ENCODE measurements around the gene NAT9. TPM values are rescaled to one million over a fixed set of nuclear protein-coding genes. Genes with fewer than 3 reads are reported as not detected.

The NAT9 gene
- total RNA-seq, 4 donors from 2014 or later: 23.1 to 85.0 (median 37.4) TPM

DNA sequence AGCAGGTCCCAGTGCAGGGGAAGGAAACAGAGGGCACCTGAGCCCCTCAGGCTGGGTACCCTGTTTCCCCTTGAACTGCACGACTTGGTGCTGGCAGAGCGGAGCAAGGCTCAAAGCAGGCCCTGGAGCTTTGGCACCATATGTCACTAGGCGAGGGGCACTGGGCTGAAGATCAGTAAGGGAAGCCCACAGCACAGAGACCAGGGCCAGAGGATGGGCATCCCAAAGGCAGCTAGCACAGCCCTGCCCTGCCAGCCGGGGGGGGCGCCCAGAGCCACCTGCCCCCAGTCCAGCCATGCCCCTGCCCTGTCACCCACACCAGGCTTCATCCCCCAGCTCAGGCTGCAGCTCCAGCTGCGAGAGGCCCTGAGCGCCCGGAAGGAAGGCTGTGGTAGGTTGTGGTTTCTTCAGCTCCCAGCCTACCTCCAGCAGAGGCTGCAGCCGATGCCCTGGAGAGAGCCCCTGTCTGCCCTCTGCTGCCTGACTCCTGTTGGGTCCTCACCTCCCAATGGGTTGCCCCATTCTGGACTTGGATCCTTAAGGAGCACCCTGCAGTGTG lies 16.8 kb downstream of the NAT9 start:
- Histone ChIP-seq H3K36me3 (peaks cover 0 to 4% (median 0%) of the 10 kb centered on the region in 3 donors), H3K9me3 (no peaks in the 10 kb centered on the region), H3K27ac (peak overlapping the region; percentile 36 to 88 (median 68)), H3K4me3 (peak overlapping the region in 2 of 4 donors; percentile 26 to 32), H3K4me1 (peaks cover 36 to 85% (median 41%) of the 10 kb centered on the region in 4 donors), H3K27me3 (no peaks in the 10 kb centered on the region)
- TF ChIP-seq POLR2A (IDR thresholded peaks at IDR 0.05): no peak
- TF ChIP-seq, protein P1, sequence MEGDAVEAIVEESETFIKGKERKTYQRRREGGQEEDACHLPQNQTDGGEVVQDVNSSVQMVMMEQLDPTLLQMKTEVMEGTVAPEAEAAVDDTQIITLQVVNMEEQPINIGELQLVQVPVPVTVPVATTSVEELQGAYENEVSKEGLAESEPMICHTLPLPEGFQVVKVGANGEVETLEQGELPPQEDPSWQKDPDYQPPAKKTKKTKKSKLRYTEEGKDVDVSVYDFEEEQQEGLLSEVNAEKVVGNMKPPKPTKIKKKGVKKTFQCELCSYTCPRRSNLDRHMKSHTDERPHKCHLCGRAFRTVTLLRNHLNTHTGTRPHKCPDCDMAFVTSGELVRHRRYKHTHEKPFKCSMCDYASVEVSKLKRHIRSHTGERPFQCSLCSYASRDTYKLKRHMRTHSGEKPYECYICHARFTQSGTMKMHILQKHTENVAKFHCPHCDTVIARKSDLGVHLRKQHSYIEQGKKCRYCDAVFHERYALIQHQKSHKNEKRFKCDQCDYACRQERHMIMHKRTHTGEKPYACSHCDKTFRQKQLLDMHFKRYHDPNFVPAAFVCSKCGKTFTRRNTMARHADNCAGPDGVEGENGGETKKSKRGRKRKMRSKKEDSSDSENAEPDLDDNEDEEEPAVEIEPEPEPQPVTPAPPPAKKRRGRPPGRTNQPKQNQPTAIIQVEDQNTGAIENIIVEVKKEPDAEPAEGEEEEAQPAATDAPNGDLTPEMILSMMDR (IDR thresholded peaks at IDR 0.05): peak in 4 of 6 experiments; percentile 3 to 31 (median 18)
- peak; percentile 63 to 84 (median 76) for DNase-seq

GRCh38 chr17:74758848-74759168 lies 17.3 kb downstream of the NAT9 start:
- H3K4me1 ChIP-seq: peaks cover 36 to 86% (median 41%) of the 10 kb centered on the region in 4 donors
- peak in 2 of 3 donors; percentile 75 to 77 for DNase-seq

DNA sequence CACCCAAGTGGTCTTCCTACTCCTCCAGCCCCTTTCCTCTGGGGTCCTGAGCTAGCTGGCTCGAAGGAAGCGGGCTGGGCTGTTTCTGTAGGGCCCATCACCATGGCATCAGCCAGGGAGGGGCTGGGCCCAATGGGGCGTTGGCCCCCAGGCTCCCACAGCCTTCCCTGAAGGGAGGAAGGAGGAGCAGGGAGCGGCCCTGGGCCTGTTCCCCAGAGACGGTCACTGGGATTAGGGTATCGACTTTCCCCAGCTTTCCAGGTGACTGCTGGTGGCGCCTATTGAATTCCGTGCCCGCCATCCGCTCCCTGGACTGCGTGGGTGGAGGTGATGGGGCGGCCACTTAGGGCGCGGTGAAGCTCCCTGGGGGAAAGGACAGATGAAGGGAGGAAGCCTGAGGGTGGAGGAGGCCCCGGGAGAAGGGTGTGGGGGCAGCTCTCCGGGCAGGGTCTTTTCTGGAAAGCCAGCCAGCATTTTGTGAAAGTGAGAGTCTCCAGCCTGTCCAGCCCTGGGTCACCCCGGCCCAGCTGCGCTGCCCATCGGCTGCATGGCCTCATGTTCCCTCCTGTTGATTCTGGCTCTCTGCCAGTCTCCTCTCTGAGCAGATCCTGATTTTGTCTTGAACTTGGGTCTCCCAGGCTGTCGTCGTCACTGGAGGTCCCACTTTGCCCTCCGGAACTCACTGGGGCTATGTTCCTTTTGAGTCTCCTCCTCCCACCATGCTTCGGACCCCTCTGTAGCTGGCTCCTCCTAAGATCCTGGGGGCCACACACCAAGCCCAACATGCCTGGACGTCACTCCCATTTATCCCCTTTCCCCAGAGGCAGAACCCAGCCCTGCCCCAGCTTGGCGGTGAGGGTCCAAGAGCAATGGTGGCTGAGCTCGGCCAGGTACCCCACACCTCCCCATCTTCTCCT lies 18.0 kb downstream of the NAT9 start:
- peak overlapping the region; percentile 36 to 88 (median 68) for H3K27ac ChIP-seq
- no peaks in the 10 kb centered on the region for H3K27me3 ChIP-seq
- H3K4me1 ChIP-seq: peaks cover 36 to 87% (median 40%) of the 10 kb centered on the region in 4 donors
- H3K36me3 ChIP-seq: peaks cover 0 to 4% (median 0%) of the 10 kb centered on the region in 3 donors
- peak overlapping the region in 2 of 4 donors; percentile 26 to 32 for H3K4me3 ChIP-seq
- TF ChIP-seq POLR2A (IDR thresholded peaks at IDR 0.05): no peak
- TF ChIP-seq, protein P1 (IDR thresholded peaks at IDR 0.05): no peak
- DNase-seq: peak in 1 of 3 donors; percentile 74
- no peaks in the 10 kb centered on the region for H3K9me3 ChIP-seq

More at GRCh38 chr17:74758848-74759168, 17.3 kb downstream of the NAT9 start:
- Histone ChIP-seq H3K9me3 (no peaks in the 10 kb centered on the region), H3K4me3 (peak overlapping the region in 2 of 4 donors; percentile 26 to 32), H3K27me3 (no peaks in the 10 kb centered on the region), H3K36me3 (peaks cover 0 to 4% (median 0%) of the 10 kb centered on the region in 3 donors), H3K27ac (peak overlapping the region; percentile 36 to 88 (median 68))
- TF ChIP-seq, protein P1 (IDR thresholded peaks at IDR 0.05): no peak
- TF ChIP-seq POLR2A (IDR thresholded peaks at IDR 0.05): no peak

DNA sequence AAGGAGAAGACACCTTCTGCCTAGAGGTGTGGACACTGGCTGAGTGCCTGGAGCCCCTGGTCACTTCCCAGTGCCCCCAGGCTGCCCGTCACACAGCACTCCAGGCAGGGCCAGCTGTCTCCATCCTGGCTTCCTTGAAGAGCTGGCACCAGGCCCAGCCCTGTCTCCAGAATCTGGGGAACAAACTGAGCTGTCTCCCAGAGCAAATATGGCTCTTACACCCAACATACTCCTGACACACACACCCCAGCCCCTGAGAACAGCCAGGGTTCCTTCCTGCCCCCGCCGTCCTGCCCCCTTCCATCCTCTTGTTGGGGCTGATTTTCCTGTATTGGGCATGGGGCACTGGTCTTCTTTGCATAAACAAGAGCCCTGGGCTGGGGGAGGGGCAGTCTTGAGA lies 18.6 kb downstream of the NAT9 start:
- peak in 1 of 3 donors; percentile 64 for DNase-seq

DNA sequence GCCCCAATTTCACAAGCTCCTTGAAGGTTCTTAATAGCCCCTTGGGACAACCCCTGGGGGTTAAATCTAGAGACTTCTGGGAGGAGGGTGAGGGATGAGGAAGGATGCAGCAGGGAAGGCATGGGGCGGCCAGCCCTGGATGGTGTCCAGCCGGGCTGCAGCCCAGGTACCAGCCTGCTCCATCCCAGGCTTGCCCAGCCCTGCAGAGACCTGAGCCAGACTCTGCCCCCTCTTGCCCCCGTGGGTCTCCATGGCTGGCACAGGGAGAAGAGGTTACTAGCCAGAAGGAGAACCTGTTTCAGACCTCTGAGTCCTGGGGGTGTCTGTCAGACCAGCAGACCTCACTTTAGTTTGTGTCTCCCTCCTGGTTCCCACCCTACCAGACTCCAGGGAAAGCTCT lies 19.3 kb downstream of the NAT9 start:
- Histone ChIP-seq H3K27ac (peak overlapping the region; percentile 31 to 88 (median 55)), H3K36me3 (peaks cover 0 to 4% (median 0%) of the 10 kb centered on the region in 3 donors), H3K27me3 (no peaks in the 10 kb centered on the region), H3K4me1 (peaks cover 35 to 96% (median 45%) of the 10 kb centered on the region in 4 donors), H3K9me3 (no peaks in the 10 kb centered on the region), H3K4me3 (no peak overlapping the region)
- no peak for DNase-seq
- no peak for TF ChIP-seq POLR2A (IDR thresholded peaks at IDR 0.05)
- TF ChIP-seq, protein P1 (IDR thresholded peaks at IDR 0.05): no peak

More for the DNA sequence above, 18.6 kb downstream of the NAT9 start:
- peaks cover 0 to 4% (median 0%) of the 10 kb centered on the region in 3 donors for H3K36me3 ChIP-seq
- peak overlapping the region; percentile 31 to 88 (median 55) for H3K27ac ChIP-seq
- TF ChIP-seq POLR2A (IDR thresholded peaks at IDR 0.05): no peak
- TF ChIP-seq, protein P1 (IDR thresholded peaks at IDR 0.05): no peak
- H3K9me3 ChIP-seq: no peaks in the 10 kb centered on the region
- peak overlapping the region in 2 of 4 donors; percentile 25 to 32 for H3K4me3 ChIP-seq
- peaks cover 35 to 91% (median 42%) of the 10 kb centered on the region in 4 donors for H3K4me1 ChIP-seq
- no peaks in the 10 kb centered on the region for H3K27me3 ChIP-seq
